Hepatocyte (in vitro differentiated cells): ENCODE measurements around the gene MRPS9.

Experiments
- CTCF ChIP-seq: fragments of 200-600 bp; sonication (generic); IDR thresholded peaks from 2 replicates; pipeline ENCODE4 v1.5.1; 2016; ENCODE audit warnings: antibody characterized with exemption, mild to moderate bottlenecking; ENCODE audit not compliant: poor library complexity
- EZH2 ChIP-seq: fragments of 200-600 bp; sonication (generic); IDR thresholded peaks from 2 replicates; pipeline ENCODE4 v1.6.1; 2016; ENCODE audit warnings: antibody characterized with exemption, mild to moderate bottlenecking, borderline replicate concordance

DNA sequence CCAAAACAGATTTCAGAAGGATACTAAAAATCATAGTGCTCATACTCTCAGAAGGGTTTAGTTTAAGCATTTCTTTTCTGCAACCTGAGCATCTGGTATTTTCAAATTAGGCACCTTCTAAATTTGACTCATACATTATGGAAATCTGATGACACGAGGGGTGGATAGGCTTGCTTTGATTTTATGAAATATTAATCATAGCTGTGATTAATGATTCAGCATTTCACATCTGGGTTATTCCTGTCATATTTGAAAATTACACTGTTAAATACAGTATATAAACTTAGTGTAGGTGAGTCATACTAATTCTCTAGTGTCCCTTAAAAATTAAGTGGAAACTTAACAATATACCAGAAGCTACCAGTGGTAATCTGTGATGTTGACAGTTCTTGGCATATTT is 47.7 kb downstream of the MRPS9 start:
- TF ChIP-seq CTCF (no peak), EZH2 (no peak)
